K562 (cell line): ENCODE data around the gene MAPKAPK2. TPM values are rescaled to one million over a fixed set of nuclear protein-coding genes. Genes with fewer than 3 reads are reported as not detected.

Source experiments
- ARID3A ChIP-seq: IDR thresholded peaks from 2 replicates; pipeline ENCODE4 v1.6.1; 2012; ENCODE audit warnings: low read depth, low read length, improper control_type of control experiment, borderline replicate concordance
- CBX2 ChIP-seq: fragments of 200-600 bp; sonication (generic); IDR thresholded peaks from one replicate; pipeline ENCODE4 v1.6.1; 2012; ENCODE audit warnings: mild to moderate bottlenecking, low read length, inconsistent platforms; ENCODE audit not compliant: insufficient read depth, poor library complexity, severe bottlenecking
- CREBBP ChIP-seq: IDR thresholded peaks from one replicate; pipeline ENCODE4 v1.6.1; 2012; ENCODE audit warnings: low read depth, mild to moderate bottlenecking, control low read depth, inconsistent platforms, low read length
- HBP1 ChIP-seq: fragments of 450-650 bp; formaldehyde crosslinking; IDR thresholded peaks from 2 replicates; pipeline ENCODE4 v1.4.0; 2022; ENCODE audit warnings: missing genetic modification characterization
- HNRNPL ChIP-seq: fragments of 200-400 bp; formaldehyde crosslinking; IDR thresholded peaks from 2 replicates; pipeline ENCODE4 v1.6.1; 2017; ENCODE audit warnings: low read depth, mild to moderate bottlenecking, low read length
- KLF6 ChIP-seq: fragments of 250-450 bp; sonication (Bioruptor Pico); IDR thresholded peaks from 2 replicates; pipeline ENCODE4 v1.4.0; 2020; ENCODE audit warnings: mild to moderate bottlenecking, moderate library complexity, borderline replicate concordance
- NFIX ChIP-seq: fragments of 250-450 bp; sonication (Bioruptor Pico); IDR thresholded peaks from 2 replicates; pipeline ENCODE4 v1.4.0; 2020; ENCODE audit warnings: low read depth, mild to moderate bottlenecking, moderate library complexity
- NFRKB ChIP-seq: fragments of 450-650 bp; IDR thresholded peaks from 2 replicates; pipeline ENCODE4 v1.6.1; 2016; ENCODE audit warnings: low read depth
- PHB2 ChIP-seq: fragments of 450-650 bp; IDR thresholded peaks from 2 replicates; pipeline ENCODE4 v1.6.1; 2017; ENCODE audit warnings: low read depth
- RBFOX2 ChIP-seq: fragments of 200-400 bp; formaldehyde crosslinking; IDR thresholded peaks from 2 replicates; pipeline ENCODE4 v1.6.1; 2017; ENCODE audit warnings: low read depth, mild to moderate bottlenecking, low read length, moderate library complexity
- SMARCA4 ChIP-seq: fragments of 450-650 bp; IDR thresholded peaks from 2 replicates; pipeline ENCODE4 v1.6.1; 2016
- SREBF1 ChIP-seq: fragments of 150-350 bp; IDR thresholded peaks from 2 replicates; pipeline ENCODE4 v1.6.1; 2014; ENCODE audit warnings: antibody characterized with exemption, low read depth, low read length, borderline replicate concordance
- STAT5A ChIP-seq: IDR thresholded peaks from 2 replicates; pipeline ENCODE4 v1.6.1; 2012; ENCODE audit warnings: low read length, inconsistent platforms, borderline replicate concordance
- ZNF12 ChIP-seq: sonication (generic); formaldehyde crosslinking; IDR thresholded peaks from 2 replicates; pipeline ENCODE4 v1.4.0; 2020; ENCODE audit warnings: mild to moderate bottlenecking, missing genetic modification reagents
- ZNF184 ChIP-seq: sonication (generic); formaldehyde crosslinking; IDR thresholded peaks from 2 replicates; pipeline ENCODE4 v1.5.0; 2020; ENCODE audit warnings: missing genetic modification reagents
- ZNF639 ChIP-seq, 2 experiments: fragments of 200-800 bp in 1 of 2; sonication (Bioruptor generic) in 1 of 2; sonication (generic) in 1 of 2; formaldehyde crosslinking in 1 of 2; IDR thresholded peaks in 1 of 2; conservative IDR thresholded peaks in 1 of 2; 2 replicates each; pipeline versions ENCODE4 v1.5.0 to v1.6.1; 2016 to 2020; ENCODE audit warnings: missing compliant biosample characterization in 1 of 2, missing genetic modification characterization in 1 of 2, missing genetic modification reagents in 1 of 2
- polyA plus RNA-seq, 8 experiments: library from polyadenylated mRNA; depleted of rRNA in 4 of 8; stranded (reverse) in 5 of 8; unstranded in 3 of 8; fragments of >200 nt; fragmentation: Nextera tagmentation in 2 of 8; fragmentation: Illumina TruSeq in 1 of 8; extraction: Ambion mirVana in 2 of 8; extraction: Trizol in 1 of 8; gene quantifications; 2 replicates each; pipeline versions ENCODE4 v1.2.1 to v1.2.3, GENCODE V29; 2011 to 2014; ENCODE audit warnings: inconsistent platforms in 1 of 8, missing spikeins in 1 of 8
- total RNA-seq, 7 experiments: library from RNA; depleted of rRNA in 6 of 7; stranded (reverse); fragments of >200 nt in 6 of 7; fragmentation: Illumina TruSeq in 2 of 7; extraction: Trizol in 2 of 7; gene quantifications; 2 replicates each; pipeline versions ENCODE4 v1.2.1 to v1.2.3, GENCODE V29; 2011 to 2021; ENCODE audit warnings: low replicate concordance in 1 of 7

Gene MAPKAPK2
- total and polyA plus RNA-seq, 9 of the 15 experiments (the other 6 are each of a cell fraction or from before 2014, with no cell fraction given): 0.63 to 94.2 (median 52.1) TPM

- TF ChIP-seq ZNF639 (CRISPR knock-in tag; conservative IDR thresholded peaks at IDR 0.05 in 1 of 2, IDR thresholded peaks at IDR 0.05 in 1 of 2) (no peak), CBX2 (no peak), ZNF12 (CRISPR knock-in tag) (no peak), HNRNPL (no peak), KLF6 (no peak), PHB2 (no peak), STAT5A (no peak), RBFOX2 (no peak), ARID3A (no peak), ZNF184 (no peak), HBP1 (CRISPR knock-in tag) (peak; percentile 34; the same call in 1 of the 2 replicates), SREBF1 (no peak), SMARCA4 (peak; percentile 87), CREBBP (no peak), NFRKB (no peak), NFIX (CRISPR knock-in tag) (no peak)
Measured at GRCh38 chr1:206766251-206766856, 81.6 kb downstream of the MAPKAPK2 start (continued).
